ENCODE results near the gene SEC11C.

SEC11C gene

DNA sequence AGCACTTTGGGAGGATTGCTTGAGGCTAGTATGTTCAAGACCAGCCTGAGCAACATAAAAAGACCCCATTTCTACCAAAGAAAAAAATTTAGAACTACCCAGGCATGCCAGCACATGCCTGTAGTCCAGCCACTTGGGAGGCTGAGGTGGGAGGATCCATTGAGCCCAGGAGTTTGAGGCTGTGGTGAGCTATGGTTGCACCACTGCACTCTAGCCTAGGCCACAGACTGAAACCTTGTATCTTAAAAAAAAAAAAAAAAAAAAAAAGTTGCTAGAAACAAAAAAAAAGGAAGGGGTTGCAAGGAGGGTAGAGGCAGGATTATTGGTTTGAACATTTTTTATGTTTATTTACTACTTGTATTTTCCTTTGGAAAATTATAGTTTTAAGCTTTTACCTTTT lies 4.8 kb downstream of the SEC11C start:
- no peak for DNase-seq (ENCODE audit: low read depth, low spot score)

DNA sequence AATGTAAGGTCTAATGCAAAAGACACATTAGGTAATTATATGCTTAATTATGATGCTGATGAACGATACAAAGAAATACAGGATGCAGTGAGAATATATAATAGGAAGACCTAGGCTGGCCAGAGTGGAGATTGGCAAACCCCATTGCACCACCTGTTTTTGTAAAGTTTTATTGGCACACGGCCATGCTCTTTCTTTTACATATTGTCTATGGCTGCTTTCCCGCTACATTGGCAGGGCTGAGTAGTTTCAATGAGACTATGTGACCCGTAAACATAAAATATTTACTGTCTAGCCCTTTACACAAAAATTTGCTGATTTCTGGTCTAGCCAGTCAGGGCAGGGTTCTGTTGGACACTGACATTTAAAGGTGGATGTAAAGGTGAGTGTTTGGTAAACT lies 5.4 kb downstream of the SEC11C start:
- DNase-seq (ENCODE audit: low read depth, low spot score), result no peak

DNA sequence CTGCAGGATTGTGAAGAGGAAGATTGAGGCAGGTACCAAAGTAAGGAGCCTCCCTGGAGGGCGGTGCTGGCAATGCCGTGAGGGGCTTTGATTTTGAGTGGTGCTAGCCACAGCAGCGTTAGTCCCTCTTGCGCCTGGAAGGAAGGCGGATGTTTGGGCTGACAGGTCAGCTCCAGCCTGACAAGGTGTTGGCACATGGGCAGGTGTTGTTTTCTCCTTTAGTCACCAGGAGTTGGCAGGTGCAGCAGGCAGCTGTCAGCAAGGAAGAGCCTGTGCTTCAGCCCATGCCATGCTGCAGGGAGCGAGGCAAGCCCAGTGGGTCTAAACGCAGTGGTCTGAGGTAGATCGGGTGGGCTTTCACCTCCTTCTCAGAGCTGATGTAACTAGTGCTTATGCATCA lies 8.5 kb downstream of the SEC11C start:
- no peak for DNase-seq (ENCODE audit: low read depth, low spot score)

DNA sequence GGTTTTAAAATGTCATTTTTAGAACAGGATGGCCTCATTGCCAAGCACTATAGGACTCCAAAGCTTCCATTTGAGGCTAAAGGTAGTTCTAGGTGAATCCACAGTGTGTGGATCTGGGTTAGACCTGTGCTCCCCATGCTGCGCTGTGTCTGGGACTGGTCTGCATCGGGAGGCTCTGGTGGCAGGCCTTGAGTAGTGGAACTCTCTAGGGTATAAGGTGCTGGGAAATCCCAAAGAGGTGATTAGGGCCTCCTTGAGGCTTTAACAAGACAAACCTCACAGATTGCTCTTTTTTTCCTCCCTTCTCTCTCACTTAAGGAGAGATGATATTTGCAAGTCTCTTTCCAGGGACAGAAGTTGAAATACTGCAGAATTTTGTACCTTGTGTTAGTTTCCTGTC lies 9.3 kb downstream of the SEC11C start:
- no peak for DNase-seq (ENCODE audit: low read depth, low spot score)

DNA sequence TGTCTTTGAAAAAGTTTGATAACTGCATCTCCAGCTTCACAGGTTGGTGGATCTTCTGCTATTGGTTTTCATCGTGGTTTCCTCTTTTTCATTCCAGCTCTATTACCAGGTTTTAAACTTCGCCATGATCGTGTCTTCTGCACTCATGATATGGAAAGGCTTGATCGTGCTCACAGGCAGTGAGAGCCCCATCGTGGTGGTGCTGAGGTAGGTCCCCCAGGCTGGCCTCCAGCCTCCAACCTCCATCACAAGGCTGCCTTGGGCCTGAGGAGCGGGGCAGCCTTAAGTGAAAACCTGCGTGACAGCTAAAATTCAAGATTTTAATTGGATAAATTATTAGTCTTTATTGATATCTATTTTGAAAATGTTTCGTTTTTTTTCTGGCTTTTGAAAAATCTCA lies 9.7 kb downstream of the SEC11C start:
- DNase-seq (ENCODE audit: low read depth, low spot score), result no peak

DNA sequence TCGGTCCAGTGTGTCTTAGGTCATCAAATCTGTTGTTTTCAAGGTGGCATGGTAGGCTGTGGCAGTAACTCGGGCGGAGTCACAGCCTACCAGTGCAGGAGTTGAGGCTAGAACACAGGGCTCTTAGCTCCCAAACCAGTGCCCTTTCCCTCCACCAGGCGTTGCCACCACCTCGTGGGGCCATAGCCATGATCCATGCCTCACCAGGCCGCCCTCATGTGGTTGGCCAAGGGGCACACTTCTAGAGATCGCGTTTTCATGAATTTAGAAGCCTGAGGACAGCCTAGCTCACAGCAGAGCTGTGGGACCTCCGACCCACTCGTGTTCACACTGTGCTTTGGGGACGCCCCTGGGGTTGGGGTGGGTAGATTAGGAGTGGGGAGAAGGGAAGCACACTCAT lies 10.6 kb downstream of the SEC11C start:
- DNase-seq (ENCODE audit: low read depth, low spot score), result no peak

DNA sequence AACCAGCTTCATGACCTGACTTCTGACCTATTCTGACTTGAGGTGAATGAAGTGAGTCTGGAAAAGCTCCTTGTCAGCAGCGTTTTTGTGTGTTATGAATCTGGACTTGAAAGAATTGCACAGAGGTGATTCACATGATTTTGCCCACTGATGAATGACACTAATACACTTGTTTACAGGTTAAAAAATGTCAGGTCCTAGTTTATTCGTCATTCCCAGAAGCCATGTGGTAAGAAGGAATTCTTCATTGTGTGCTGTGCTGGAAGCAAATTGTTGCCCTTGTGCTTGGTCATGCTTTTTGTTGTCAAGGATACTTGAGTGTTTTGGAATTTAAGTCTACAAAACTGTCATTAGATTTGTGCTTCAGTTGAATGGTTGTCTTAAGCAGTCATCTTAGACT lies 15.5 kb downstream of the SEC11C start:
- DNase-seq (ENCODE audit: low read depth, low spot score), result no peak

DNA sequence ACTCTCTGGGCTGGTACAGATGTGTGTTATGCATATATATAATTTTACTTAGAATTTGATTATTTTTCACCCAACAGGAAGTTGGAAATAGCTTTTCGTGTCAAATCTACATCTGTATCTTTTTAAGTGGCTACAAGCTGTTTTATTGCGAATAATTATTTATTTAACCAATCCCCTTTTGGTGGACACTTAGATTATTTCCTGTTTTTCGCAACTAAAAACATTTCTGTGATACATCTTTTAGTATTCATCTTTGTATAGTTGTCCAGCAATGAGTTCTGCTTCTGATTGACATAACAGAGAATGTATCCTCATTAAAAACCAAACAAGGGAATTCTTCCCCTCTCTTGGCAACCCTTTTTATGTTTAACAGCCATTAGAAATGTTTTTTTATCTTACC lies 16.6 kb downstream of the SEC11C start:
- no peak for DNase-seq (ENCODE audit: low read depth, low spot score)

DNA sequence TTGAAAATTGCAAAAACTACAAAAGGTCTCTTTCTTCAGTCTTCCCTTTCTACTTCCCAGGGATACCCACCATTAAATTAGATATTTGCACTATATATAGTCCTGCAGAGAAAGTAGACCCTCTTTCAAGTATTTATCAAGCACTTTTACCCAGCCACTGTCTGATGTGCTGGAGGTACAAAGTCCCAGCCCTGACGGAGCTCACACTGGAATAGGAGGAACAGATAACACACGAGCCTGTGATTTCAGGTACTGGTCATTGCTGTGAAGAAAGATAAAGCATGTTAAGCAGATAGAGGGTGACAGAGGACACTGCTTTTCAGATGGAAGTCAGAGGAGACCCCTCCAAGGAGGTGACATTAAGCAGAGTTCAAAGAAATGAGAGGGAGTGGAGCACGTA lies 19.6 kb downstream of the SEC11C start:
- no peak for DNase-seq (ENCODE audit: low read depth, low spot score)

DNA sequence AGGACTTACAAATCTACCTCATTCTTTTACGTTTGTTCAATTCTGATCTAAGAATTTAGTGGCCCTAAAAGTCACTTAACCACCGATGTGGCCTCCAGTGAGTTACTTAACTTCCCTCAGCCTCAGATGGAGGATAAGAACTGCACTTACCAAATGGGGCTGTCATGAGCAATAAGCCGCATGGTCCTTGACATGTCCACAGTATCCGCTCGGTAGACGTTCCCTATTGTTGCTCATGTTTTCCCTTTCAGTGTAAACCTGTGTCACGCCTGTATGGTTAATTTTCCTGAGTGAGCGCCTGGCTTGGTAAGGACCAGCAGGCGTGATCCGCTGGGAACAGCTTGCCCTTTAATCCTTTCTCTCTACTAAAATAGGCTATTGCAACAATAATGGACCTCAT lies 20.3 kb downstream of the SEC11C start:
- DNase-seq (ENCODE audit: low read depth, low spot score), result no peak

DNA sequence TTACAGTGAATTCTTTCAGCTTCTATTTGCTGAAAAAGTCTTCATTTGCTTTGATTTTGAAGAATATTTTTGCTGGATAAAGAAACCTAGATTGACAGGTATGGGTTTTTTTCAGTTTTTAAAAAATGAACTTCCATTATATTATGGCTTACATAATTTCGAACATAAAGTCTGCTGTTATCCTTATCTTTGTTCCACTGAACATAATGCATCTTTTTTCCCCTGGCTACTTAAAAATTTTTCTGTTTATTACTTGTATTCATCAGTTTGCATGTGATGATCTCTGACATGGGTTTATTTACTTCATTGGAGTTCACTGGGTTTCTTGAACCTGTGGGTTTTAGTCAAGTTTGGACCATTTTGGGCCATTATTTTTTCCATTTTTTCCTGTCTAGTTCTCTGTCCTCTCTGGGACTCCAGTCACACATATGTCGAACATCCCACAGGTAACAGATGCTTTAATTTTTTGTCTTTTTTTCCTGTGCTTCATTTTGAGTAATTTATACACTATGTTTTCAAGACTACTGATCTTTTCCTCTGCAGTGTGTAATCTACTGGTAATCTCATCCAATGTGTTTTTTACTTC lies 33.1 kb downstream of the SEC11C start:
- DNase-seq (ENCODE audit: low read depth, low spot score), result no peak

DNA sequence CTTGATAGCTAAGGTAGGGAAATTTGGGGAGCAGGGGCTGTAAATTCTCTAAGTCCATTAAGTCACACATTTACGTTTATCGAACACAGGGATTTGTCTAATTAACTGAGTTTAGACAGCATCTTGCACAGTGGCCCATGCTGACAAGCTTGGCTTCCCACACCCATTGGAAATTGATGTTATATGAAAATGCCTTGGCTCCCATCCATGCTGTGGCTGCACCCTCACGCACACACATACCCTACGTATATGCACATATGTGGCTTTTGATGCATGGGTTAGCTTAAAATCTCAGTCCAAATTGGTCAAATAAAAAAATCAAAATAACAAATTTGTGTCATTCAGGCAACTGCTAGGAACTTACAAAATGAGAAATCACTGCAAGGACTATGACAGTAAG lies 37.8 kb downstream of the SEC11C start:
- no peak for DNase-seq (ENCODE audit: low read depth, low spot score)

DNA sequence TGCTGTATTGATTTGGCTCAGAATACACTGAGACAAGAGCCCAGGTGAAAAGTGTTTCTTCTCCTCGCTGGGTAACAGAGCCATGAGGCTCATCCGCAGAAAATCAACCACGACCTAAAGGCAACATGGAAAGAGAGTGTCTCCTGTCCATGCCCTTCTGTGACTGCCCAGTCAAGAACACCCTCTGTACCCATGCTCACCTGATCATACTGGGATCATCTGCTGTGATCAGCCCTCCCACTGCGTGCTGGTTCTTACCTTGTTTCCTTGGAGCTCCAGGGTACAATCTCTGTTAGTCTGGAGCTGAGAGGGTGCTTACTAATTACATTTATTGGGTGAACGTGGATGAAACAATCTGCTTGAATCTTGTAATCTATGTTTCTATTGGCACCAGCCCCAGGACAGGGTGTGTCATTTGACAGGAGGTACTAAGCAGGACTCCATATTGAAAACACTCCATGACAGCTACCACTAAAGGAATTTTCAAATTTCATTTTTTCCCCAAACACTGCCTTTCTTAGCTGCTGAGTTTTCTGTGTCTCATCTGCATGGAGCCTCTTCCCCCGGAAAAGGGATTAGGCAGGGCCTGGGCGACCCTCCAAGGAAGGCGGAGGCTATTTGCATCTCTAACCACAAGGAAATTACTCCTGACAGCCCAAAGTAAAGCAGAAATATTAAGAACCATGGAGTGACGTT lies 40.6 kb downstream of the SEC11C start:
- no peak for DNase-seq (ENCODE audit: low read depth, low spot score)

DNA sequence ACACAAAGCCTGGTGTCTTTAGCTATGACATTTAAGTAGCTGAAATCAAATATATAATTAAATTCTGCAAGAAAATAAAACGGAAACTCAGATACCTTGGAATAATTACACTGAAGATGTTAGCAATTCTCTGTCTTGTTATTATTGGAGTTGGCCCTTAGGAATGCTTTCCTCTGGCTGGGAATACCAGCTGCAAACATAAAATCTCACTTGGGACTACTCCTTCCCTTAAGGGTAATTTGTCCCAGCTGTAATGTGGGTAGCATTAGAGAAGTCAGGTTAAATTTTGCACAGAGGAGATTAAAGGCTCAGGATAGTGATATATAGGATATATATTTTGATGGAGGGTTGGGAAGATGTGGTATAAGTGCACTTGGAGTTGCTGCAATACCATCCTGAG lies 43.0 kb downstream of the SEC11C start:
- no peak for DNase-seq (ENCODE audit: low read depth, low spot score)

DNA sequence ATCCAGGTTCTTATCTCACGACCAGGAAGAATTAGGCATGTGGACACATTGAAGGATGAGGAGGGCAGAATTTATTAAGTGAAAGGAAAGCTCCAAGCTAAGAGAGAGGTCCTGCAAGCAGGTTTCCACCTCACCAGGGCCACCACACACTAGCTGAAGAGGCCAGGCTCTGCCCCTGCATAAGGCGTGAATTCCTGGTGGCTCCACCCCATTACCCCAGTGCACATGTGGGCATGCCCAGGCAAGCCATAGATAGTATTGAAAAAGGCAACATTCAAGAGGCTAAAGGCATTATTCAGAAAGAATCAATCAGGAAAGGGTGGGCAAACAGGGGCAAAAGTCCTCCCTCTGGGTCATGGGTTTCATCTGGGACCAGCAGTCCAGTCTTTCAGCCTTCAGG lies 49.3 kb downstream of the SEC11C start:
- no peak for DNase-seq (ENCODE audit: low read depth, low spot score)

DNA sequence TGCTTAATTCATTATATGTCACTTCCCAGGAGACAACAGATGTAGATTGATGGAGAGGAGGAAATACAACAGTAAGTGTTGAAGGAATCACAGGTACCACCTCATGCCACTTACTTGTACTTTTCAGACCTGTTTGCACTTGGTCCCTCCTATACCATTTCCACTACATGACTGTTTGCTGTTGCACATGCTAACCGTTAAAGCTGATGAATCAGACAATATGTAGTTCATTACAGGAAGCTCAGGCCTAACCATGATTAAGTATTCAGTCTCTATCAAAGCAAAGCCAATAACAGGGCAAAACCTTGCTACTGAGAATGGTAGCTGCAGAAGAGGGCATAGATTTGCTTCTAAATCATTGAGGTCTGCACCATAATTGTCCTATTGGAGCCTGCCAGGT lies 50.1 kb downstream of the SEC11C start:
- DNase-seq (ENCODE audit: low read depth, low spot score), result no peak

DNA sequence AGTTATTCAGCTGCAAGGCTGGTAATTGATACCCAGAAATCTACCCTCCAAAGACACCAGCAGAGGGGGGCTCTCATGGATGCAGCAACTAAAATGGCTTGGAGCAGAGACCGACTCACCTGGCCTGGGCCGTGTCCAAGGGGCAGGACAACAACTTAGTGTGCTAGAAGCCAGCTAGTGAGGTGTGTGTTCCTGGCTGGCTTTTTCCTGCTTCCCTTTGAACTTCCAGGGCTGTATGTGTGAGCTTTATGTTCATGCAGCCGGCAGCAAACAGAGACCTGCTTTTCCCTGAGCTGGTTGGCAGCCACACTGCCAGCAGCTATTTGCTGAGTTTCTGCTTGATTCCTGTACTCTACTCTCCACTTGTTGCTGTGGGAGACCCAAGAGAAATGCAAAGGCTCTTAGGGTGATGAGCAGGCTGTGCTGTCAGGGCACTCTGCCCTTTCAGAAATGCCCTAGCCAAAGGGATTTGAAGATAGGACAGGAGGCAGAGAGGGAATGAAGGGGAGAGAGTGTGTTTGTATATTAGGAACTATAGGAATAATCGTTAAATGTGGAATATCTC lies 56.6 kb downstream of the SEC11C start:
- no peak for DNase-seq (ENCODE audit: low read depth, low spot score)

DNA sequence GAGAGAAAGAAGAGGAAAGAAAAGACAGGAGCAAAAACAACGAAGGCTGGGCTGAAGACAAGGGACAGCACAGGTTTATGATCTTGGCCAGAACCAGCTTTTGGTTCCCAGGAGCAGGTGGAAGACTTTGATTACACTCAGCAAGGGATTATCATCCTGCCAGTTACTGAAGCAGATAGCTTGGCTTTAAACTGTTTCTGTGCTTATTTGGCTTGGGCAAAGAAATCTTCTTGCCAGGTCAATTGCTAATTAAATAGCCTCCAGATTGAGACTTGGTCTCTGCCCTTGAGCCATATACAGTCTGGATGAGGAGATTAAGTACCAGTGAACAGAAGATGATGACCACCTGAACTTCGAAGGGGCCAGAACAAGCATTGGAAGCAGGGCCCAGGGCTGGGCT lies 58.0 kb downstream of the SEC11C start:
- no peak for DNase-seq (ENCODE audit: low read depth, low spot score)

DNA sequence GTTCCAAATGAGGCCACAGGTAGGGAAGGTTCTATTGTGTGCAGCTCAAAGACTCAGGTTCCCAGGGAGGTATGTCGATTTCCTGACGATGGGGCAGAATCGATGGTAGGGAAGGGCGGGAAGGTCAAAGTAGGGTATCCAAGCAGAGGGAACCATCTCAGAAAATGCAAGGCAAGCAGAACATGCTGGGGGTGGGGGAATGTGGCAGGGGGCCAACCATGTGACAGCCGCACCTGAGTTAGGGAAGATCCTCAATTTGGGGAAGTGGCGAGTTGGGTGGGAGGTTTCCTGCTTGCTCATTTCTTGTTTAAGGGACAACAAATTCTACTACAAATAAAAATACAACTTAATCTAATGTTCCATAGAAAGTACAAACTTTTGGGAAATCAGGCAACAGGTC lies 58.5 kb downstream of the SEC11C start:
- no peak for DNase-seq (ENCODE audit: low read depth, low spot score)

DNA sequence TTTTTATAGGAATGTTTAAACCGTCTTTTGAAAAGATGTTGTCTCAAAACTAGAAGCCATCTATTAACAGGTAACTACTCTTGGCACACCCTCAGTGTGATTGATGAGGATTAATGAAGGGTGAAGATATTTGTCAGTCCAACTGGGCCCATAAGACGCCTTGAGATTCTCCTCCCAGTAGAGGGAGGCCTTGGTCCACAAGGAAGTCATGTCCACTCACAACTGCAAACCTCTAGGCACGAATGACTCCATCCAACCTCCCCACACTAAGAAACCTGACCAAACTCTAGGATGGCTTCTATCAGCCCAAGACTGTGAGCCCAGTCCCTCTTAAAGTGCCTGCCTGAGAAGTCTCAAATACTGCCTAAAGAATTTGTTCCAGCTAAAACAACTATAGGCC lies 61.1 kb downstream of the SEC11C start:
- DNase-seq (ENCODE audit: low read depth, low spot score), result no peak

DNA sequence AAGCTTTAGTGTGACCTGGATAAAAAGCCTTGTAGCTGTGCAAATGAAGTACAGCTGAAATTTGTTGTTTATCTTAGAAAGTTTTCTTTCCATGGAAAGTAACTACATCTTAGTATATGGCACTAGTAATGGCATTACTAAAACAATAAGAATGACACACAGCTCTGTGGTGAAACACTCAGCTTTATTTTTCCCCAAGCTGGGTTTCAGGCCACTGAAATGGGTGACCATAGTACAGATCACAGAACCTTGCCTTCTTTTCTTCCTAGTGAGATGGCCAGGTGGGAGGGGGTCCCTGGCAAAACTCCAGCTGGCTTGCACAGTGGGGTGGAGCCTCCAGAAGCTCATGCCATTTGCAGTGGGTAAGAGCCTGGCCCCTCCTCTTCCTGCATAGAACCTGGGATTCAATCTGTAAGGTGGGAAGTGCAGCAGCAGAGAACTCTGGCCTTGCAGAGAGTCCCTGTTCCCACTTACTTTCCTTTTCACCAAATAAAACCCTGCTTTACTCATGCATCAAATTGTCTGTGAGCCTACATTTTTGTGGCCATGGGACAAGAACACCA lies 62.7 kb downstream of the SEC11C start:
- DNase-seq (ENCODE audit: low read depth, low spot score), result no peak

DNA sequence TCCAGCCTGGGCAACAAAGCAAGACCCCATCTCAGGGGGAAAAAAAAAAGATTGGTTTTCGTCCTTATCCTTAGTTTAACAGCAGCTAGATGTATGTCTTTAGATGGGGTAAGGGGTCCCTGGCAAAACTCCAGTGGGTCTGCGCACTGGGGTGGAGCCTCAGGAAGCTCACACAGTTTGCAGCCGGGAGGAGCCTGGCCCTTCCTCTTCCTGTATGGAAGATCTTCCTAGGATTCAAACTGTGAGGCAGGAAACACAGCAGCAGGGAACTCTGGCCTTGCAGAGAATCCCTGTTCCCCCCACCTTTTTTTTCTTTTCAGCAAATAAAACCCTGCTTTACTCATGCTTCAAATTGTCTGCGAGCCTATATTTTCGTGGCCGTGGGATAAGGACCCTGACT lies 67.8 kb downstream of the SEC11C start:
- DNase-seq (ENCODE audit: low read depth, low spot score), result no peak
